Epithelial cell of esophagus (primary cell): ENCODE measurements around the gene IP6K2.

ENCODE experiments used
- DNase-seq: peaks from one replicate; pipeline ENCODE4 v3.0.0; 2010; ENCODE audit warnings: low read depth
- H3K4me3 ChIP-seq: 2 replicates; pipeline ENCODE4 v1.5.1; 2011; ENCODE audit warnings: mild to moderate bottlenecking, low read length, control low read depth
- TF ChIP-seq, protein P1 (sequence below): IDR thresholded peaks from 2 replicates; pipeline ENCODE4 v1.5.1; 2011; ENCODE audit warnings: low read depth, mild to moderate bottlenecking, low read length, control low read depth, inconsistent platforms; ENCODE audit not compliant: insufficient read depth; ENCODE audit errors: missing control alignments

The IP6K2 gene

DNA sequence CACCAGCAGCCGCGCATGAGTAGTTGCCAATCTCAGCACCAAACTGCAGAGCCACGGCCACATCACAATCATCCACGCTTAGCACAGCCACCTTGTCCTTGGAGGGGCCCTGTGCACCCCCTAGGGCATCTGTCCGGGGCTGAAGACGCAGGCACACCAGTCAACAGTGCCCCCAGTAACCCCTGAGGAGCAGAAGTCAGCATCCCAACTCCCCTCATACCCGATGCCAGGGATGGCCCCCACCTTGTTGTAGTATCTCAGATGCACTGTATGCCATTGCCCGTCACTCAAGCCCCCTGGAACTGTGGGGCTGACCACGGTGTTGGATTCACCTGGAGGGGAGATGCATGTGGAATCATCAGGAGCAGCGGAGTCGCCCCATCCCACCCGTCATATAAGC, 62.0 kb downstream of the IP6K2 start:
- no peak overlapping the region for H3K4me3 ChIP-seq
- DNase-seq: no peak
- TF ChIP-seq, protein P1, sequence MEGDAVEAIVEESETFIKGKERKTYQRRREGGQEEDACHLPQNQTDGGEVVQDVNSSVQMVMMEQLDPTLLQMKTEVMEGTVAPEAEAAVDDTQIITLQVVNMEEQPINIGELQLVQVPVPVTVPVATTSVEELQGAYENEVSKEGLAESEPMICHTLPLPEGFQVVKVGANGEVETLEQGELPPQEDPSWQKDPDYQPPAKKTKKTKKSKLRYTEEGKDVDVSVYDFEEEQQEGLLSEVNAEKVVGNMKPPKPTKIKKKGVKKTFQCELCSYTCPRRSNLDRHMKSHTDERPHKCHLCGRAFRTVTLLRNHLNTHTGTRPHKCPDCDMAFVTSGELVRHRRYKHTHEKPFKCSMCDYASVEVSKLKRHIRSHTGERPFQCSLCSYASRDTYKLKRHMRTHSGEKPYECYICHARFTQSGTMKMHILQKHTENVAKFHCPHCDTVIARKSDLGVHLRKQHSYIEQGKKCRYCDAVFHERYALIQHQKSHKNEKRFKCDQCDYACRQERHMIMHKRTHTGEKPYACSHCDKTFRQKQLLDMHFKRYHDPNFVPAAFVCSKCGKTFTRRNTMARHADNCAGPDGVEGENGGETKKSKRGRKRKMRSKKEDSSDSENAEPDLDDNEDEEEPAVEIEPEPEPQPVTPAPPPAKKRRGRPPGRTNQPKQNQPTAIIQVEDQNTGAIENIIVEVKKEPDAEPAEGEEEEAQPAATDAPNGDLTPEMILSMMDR: no peak

DNA sequence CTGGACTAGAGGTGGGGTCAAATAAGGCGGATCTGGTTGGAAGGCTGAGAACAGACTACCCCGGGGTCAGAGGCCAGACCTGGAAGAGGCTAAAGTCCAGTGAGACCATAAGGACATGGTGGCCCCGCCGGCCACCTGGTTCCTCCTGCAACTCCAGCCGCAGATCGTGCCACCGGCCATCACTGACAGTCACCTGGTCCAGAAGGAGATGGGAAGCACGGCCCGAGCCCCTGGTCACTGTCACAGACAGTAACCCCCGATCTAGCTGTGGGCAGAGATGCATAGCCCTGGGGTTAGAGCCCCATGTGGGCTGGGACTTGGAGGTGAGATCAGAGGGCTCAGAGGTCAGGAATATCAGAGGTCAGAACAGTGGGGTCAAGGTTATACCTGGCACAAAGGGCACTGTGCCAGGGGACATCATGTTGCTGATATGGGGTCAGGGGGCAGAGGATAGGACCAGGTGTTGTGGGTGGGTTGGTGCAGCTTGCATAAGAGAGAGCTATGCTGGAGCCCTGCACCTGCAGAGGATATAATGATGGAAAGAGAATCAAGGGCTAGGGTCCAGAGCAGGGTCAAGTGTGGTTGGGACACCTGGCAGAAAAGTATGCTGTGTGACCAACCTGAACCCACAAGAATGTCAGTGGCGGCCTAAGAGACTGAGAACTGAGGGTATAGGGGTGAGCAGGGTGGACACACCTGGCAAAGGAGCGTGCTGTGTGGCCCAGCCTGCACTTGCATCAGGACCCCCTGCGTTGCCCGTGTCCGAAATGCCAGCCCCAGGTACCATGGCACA, 63.9 kb downstream of the IP6K2 start:
- TF ChIP-seq, protein P1: no peak
- H3K4me3 ChIP-seq: no peak overlapping the region
- no peak for DNase-seq

DNA sequence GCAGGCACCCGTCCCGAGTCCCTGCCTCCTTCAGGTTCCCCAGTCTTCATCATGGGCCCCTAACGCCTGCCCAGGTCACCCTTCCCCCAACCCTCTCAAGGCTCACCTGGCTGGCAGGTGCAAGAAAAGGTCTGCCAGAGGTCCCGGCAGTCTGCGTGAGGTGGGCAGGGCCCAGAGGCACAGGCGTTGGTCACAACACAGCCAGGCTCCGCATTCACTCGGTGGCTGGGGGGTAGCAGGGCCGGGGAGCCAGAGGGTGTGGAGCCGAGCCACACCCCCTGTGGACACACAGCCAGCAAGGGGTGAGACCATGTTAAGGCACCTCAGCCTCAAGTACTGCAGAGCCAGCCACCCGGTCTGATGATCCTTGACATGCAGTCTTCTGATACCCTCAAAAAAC, 65.2 kb downstream of the IP6K2 start:
- no peak overlapping the region for H3K4me3 ChIP-seq
- DNase-seq: no peak
- TF ChIP-seq, protein P1: no peak

DNA sequence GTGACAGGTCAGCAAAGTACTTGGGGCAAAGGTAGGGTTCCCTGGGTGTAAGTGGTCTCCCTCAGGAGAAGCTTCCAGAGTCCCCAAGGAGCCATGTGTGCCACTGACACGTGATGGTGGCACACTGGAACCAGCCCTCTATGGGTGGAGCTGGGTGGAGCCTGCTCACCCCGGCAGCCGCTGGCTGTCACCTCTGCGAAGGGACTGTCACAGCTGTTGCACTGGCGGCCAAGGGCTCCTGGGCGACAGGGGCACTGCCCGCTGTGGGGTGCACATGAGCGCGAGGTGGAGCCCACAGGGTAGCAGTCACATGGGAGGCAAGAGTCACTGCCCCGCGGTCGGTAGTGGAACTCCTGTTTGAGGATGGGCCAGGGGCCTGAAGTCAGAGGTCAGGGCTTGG, 66.3 kb downstream of the IP6K2 start:
- TF ChIP-seq, protein P1: no peak
- no peak for DNase-seq
- no peak overlapping the region for H3K4me3 ChIP-seq

DNA sequence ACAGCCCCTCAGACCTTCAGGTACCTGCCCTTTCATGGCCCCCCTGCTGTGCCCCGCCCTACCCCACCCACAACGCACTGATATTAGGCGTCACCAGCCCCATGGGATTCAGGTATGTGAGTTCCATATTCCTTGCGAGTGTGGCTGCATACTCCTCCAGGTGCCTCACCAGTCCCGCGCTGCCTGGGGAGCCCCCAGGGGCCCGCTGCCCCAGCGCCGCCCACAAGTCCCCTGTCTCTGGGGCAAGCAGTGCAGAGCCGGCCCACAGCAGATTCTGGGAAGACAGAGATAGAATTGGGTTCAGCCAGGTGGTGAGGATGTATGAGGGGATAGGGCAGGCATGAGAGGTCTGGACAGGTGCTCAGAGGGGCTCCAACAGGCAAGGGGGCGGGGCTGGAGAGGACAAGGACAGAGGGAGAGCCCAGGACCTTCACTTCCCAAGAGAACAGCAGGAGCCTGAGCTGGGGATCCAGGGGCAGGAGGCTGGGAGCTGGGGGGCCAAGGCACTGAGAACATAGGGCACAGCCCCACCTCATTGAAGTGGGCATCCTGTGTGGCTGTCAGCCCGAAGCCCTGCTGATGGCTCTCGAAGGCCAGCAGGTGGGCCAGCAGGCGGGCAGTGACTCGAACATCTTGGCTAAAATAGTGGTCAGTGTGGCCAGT, 68.7 kb downstream of the IP6K2 start:
- no peak overlapping the region for H3K4me3 ChIP-seq
- no peak for DNase-seq
- TF ChIP-seq, protein P1: no peak

DNA sequence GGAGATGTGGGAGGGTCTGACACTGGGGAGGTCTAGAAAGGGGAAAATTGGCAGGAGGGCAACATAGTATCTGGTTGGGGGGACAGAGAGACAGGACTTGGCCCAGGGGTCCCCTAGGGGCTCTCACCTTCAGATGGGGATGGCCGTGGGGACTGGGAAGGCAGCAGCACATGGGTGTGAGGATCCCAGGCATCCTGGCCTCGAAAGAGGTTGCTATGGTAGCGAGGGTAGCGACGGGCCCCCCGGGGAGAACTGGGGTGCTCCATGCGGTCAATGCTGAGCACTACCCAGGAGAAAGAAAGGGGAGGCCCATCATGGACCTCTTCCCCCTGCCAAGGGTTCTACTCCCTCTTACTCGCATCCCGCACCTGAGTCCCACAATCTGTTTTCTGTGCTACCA, 69.3 kb downstream of the IP6K2 start:
- no peak overlapping the region for H3K4me3 ChIP-seq
- TF ChIP-seq, protein P1: no peak
- no peak for DNase-seq
